ENCODE results near the gene PADI1. TPM values are rescaled to one million over a fixed set of nuclear protein-coding genes. Genes with fewer than 3 reads are reported as not detected.

Gene PADI1
- total RNA-seq, 1 donor from 2014 or later = not detected

- Histone ChIP-seq H3K36me3 (no peaks in the 10 kb centered on the region), H3K4me1 (no peaks in the 10 kb centered on the region), H3K9me3 (peaks cover 0 to 11% of the 10 kb centered on the region in 2 donors), H3K27ac (no peak overlapping the region), H3K27me3 (no peaks in the 10 kb centered on the region), H3K4me3 (no peak overlapping the region)
- DNase-seq (ENCODE audit: low spot score in 2 of 2) = no peak
- no peak for TF ChIP-seq CTCF (IDR thresholded peaks at IDR 0.05)
- intact Hi-C loops (cut with DNase I) = no loop called here
Observed at GRCh38 chr1:17259233-17259873, 54.4 kb downstream of the PADI1 start.

- intact Hi-C loops (cut with DNase I) = no loop called here
- no peak for TF ChIP-seq CTCF (IDR thresholded peaks at IDR 0.05)
Observed at GRCh38 chr1:17260264-17260663, 55.3 kb downstream of the PADI1 start.

GRCh38 chr1:17260738-17261137, 55.8 kb downstream of the PADI1 start:
- Histone ChIP-seq H3K9me3 (peaks cover 0 to 11% of the 10 kb centered on the region in 2 donors), H3K4me3 (no peak overlapping the region), H3K4me1 (no peaks in the 10 kb centered on the region), H3K27ac (no peak overlapping the region), H3K27me3 (no peaks in the 10 kb centered on the region), H3K36me3 (no peaks in the 10 kb centered on the region)
- no peak for DNase-seq (ENCODE audit: low spot score in 2 of 2)
- intact Hi-C loops (cut with DNase I) = no loop called here
- TF ChIP-seq CTCF (IDR thresholded peaks at IDR 0.05) = no peak

More at GRCh38 chr1:17260264-17260663, 55.3 kb downstream of the PADI1 start:
- no peaks in the 10 kb centered on the region for H3K27me3 ChIP-seq
- no peak overlapping the region for H3K4me3 ChIP-seq
- no peak overlapping the region for H3K27ac ChIP-seq
- H3K36me3 ChIP-seq = no peaks in the 10 kb centered on the region
- no peaks in the 10 kb centered on the region for H3K4me1 ChIP-seq
- no peak for DNase-seq (ENCODE audit: low spot score in 2 of 2)
- H3K9me3 ChIP-seq = peaks cover 0 to 11% of the 10 kb centered on the region in 2 donors

- Histone ChIP-seq H3K4me1 (no peaks in the 10 kb centered on the region), H3K36me3 (no peaks in the 10 kb centered on the region), H3K27me3 (no peaks in the 10 kb centered on the region), H3K9me3 (peaks cover 0 to 11% of the 10 kb centered on the region in 2 donors), H3K27ac (no peak overlapping the region), H3K4me3 (no peak overlapping the region)
- DNase-seq (ENCODE audit: low spot score in 2 of 2) = no peak
- intact Hi-C loops (cut with DNase I) = no loop called here
- no peak for TF ChIP-seq CTCF (IDR thresholded peaks at IDR 0.05)
Observed at GRCh38 chr1:17263936-17264335, 59.0 kb downstream of the PADI1 start.

- Histone ChIP-seq H3K4me3 (no peak overlapping the region), H3K27me3 (no peaks in the 10 kb centered on the region), H3K9me3 (peaks cover 0 to 11% of the 10 kb centered on the region in 2 donors), H3K4me1 (no peaks in the 10 kb centered on the region), H3K27ac (no peak overlapping the region), H3K36me3 (no peaks in the 10 kb centered on the region)
- no peak for TF ChIP-seq CTCF (IDR thresholded peaks at IDR 0.05)
- no peak for DNase-seq (ENCODE audit: low spot score in 2 of 2)
- intact Hi-C loops (cut with DNase I) = no loop called here
Observed at GRCh38 chr1:17264470-17264869, 59.5 kb downstream of the PADI1 start.

GRCh38 chr1:17265162-17265561, 60.2 kb downstream of the PADI1 start:
- Histone ChIP-seq H3K27ac (no peak overlapping the region), H3K4me3 (no peak overlapping the region), H3K4me1 (no peaks in the 10 kb centered on the region), H3K36me3 (no peaks in the 10 kb centered on the region), H3K27me3 (no peaks in the 10 kb centered on the region), H3K9me3 (peaks cover 0 to 11% of the 10 kb centered on the region in 2 donors)
- no peak for TF ChIP-seq CTCF (IDR thresholded peaks at IDR 0.05)
- no peak for DNase-seq (ENCODE audit: low spot score in 2 of 2)
- intact Hi-C loops (cut with DNase I) = no loop called here
